ENCODE results near the gene MYO15B. TPM values are rescaled to one million over a fixed set of nuclear protein-coding genes. Genes with fewer than 3 reads are reported as not detected.

MYO15B gene
- total and polyA plus RNA-seq, 2 of the 13 experiments (the other 11 are each of a cell fraction or from before 2014, with no cell fraction given) = 2.8 to 8.1 TPM

- TF ChIP-seq RBFOX2 (IDR thresholded peaks at IDR 0.05; ENCODE audit: low read depth, low read length) = no peak
- TF ChIP-seq ZNF687 (CRISPR knock-in tag; IDR thresholded peaks at IDR 0.05) = peak; percentile 40; the same call in 1 of the 2 replicates
- no peak for TF ChIP-seq ARNTL (CRISPR knock-in tag; IDR thresholded peaks at IDR 0.05)
- no peak for TF ChIP-seq SCMH1 (CRISPR knock-in tag; IDR thresholded peaks at IDR 0.05; ENCODE audit: borderline replicate concordance)
- peak; percentile 47; the same call in 1 of the 2 replicates for TF ChIP-seq RXRA (CRISPR knock-in tag; IDR thresholded peaks at IDR 0.05)
- no peak for TF ChIP-seq PLSCR1 (CRISPR knock-in tag; IDR thresholded peaks at IDR 0.05; ENCODE audit: borderline replicate concordance)
- TF ChIP-seq ZNF280B (CRISPR knock-in tag; IDR thresholded peaks at IDR 0.05; ENCODE audit: borderline replicate concordance) = peak; percentile 39; the same call in 1 of the 2 replicates
- TF ChIP-seq ZBTB40 (IDR thresholded peaks at IDR 0.05) = no peak
- 0 out of 2 replicates have a peak, but pooled peaks have one; percentile 28 for TF ChIP-seq ZBTB40 (CRISPR knock-in tag; IDR thresholded peaks at IDR 0.05)
- TF ChIP-seq CBFB (CRISPR knock-in tag; IDR thresholded peaks at IDR 0.05) = no peak
- peak; percentile 31; the same call in 1 of the 2 replicates for TF ChIP-seq TFAP4 (IDR thresholded peaks at IDR 0.05; ENCODE audit: borderline replicate concordance, low read depth)
These were observed 7.1 kb downstream of the MYO15B start (continued) for GRCh38 chr17:75594499-75595283.

All from HepG2 (cell line).